Measurements from ENCODE around the gene NSMF.

The NSMF gene

GRCh38 chr9:137430723-137431415 is 28.3 kb downstream of the NSMF start:
- DNase-seq (ENCODE audit: low read depth): no peak

- no peak for DNase-seq (ENCODE audit: low read depth)
Measured at GRCh38 chr9:137429974-137430722, 29.0 kb downstream of the NSMF start.

- no peak for DNase-seq (ENCODE audit: low read depth)
Measured at GRCh38 chr9:137429546-137429890, 29.6 kb downstream of the NSMF start.

- DNase-seq (ENCODE audit: low read depth): no peak
Measured at GRCh38 chr9:137428841-137429545, 30.1 kb downstream of the NSMF start.

GRCh38 chr9:137428311-137428630 is 30.9 kb downstream of the NSMF start:
- no peak for DNase-seq (ENCODE audit: low read depth)

GRCh38 chr9:137427454-137428310 is 31.5 kb downstream of the NSMF start:
- no peak for DNase-seq (ENCODE audit: low read depth)

- no peak for DNase-seq (ENCODE audit: low read depth)
Measured at GRCh38 chr9:137426018-137426681, 33.0 kb downstream of the NSMF start.

- peak; percentile 80 for DNase-seq (ENCODE audit: low read depth)
Measured at GRCh38 chr9:137423514-137424291, 35.4 kb downstream of the NSMF start.

GRCh38 chr9:137422604-137423513 is 36.3 kb downstream of the NSMF start, which contains the start of the genes EXD3 and NOXA1:
Gene EXD3, minus strand, starts transcription at chr9:137423162. Its CDS starts 27,805 bp downstream, at chr9:137395357.
Gene NOXA1, plus strand, starts transcription at chr9:137423393. Its CDS starts 137 bp downstream, at chr9:137423530.
- DNase-seq (ENCODE audit: low read depth): peak; percentile 95

- DNase-seq (ENCODE audit: low read depth): peak; percentile 20
Measured at GRCh38 chr9:137421838-137422603, 37.1 kb downstream of the NSMF start.

- DNase-seq (ENCODE audit: low read depth): no peak
Measured at GRCh38 chr9:137417161-137418021, 41.7 kb downstream of the NSMF start.

GRCh38 chr9:137416563-137417151 is 42.5 kb downstream of the NSMF start:
- DNase-seq (ENCODE audit: low read depth): no peak

- no peak for DNase-seq (ENCODE audit: low read depth)
Measured at GRCh38 chr9:137416006-137416562, 43.0 kb downstream of the NSMF start.

- DNase-seq (ENCODE audit: low read depth): no peak
Measured at GRCh38 chr9:137415451-137415850, 43.7 kb downstream of the NSMF start.

GRCh38 chr9:137412431-137412830 is 46.7 kb downstream of the NSMF start:
- DNase-seq (ENCODE audit: low read depth): peak; percentile 64

- peak; percentile 97 for DNase-seq (ENCODE audit: low read depth)
Measured at GRCh38 chr9:137411645-137412380, 47.3 kb downstream of the NSMF start.

Measured in ELR (cell line).